ENCODE results near the gene AGBL1. TPM values are rescaled to one million over a fixed set of nuclear protein-coding genes. Genes with fewer than 3 reads are reported as not detected.

Gene AGBL1
- polyA plus RNA-seq, 1 donor (not counting 4 experiments of a cell fraction or from before 2014, with no cell fraction given): not detected

DNA sequence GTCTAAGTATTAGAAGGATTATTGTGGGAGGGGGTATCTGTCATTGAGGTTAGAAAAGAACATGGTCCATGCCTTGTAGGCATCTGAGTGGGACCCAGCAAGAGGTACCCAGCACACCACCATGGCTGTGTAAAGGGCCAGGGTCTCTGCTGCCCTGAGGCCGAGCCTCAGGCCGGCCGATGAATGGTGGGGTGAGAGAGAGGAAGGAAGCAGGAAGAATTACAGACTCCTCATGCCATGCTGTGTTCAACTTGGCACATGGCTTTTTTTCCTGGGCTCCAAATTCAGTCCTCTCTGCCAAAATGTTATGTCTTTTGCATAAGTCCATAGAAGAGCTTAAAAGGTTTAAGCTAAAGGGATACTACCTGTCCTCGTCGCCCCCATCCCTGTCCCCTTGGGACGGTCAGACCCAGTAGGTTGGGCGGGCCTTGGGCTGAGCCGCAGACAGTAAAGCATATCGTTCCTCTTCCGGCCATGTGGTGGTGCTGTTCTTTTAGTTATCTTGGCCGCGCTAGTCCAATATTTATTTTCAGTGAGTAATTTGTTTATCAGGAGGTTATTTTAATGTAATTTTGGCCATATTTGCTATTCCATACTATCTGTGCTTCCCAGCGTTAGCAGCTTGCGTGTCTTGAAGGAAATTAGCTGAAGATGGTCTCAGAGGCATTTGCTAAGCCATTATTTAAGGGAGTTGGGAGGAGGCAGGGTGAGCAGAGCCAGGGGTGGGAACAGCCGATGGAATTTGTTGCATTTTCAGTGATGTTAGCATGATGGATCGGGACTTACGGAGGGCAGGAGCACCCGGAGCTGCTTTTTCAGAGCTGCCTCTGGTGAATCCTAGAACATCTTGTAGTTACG lies 152.4 kb downstream of the AGBL1 start:
- dilution Hi-C loops (cut with MboI; ENCODE audit: extremely low pct_ligation_motif_present, low sequenced_read_pairs): no loop called here
- no peak for TF ChIP-seq EZH2 (IDR thresholded peaks at IDR 0.05; ENCODE audit: low read length)
- TF ChIP-seq, protein P1, sequence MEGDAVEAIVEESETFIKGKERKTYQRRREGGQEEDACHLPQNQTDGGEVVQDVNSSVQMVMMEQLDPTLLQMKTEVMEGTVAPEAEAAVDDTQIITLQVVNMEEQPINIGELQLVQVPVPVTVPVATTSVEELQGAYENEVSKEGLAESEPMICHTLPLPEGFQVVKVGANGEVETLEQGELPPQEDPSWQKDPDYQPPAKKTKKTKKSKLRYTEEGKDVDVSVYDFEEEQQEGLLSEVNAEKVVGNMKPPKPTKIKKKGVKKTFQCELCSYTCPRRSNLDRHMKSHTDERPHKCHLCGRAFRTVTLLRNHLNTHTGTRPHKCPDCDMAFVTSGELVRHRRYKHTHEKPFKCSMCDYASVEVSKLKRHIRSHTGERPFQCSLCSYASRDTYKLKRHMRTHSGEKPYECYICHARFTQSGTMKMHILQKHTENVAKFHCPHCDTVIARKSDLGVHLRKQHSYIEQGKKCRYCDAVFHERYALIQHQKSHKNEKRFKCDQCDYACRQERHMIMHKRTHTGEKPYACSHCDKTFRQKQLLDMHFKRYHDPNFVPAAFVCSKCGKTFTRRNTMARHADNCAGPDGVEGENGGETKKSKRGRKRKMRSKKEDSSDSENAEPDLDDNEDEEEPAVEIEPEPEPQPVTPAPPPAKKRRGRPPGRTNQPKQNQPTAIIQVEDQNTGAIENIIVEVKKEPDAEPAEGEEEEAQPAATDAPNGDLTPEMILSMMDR (optimal IDR thresholded peaks at IDR 0.05 in 1 of 3, IDR thresholded peaks at IDR 0.05 in 1 of 3, conservative IDR thresholded peaks at IDR 0.05 in 1 of 3; ENCODE audit: extremely low read depth in 1 of 3, insufficient read depth in 2 of 3, low read length in 3 of 3): peak; percentile 63 to 86 (median 69)
- H3K9me1 ChIP-seq (ENCODE audit: control insufficient read depth, extremely low read depth, insufficient read depth, low read length): no peaks in the 10 kb centered on the region
- peak overlapping the region in 1 of 3 experiments; percentile 11 for H3K4me3 ChIP-seq (ENCODE audit: control insufficient read depth in 2 of 3, extremely low read depth in 1 of 3, insufficient read depth in 2 of 3, low read depth in 1 of 3, low read length in 3 of 3)
- peak overlapping the region; percentile 50 for H3K4me2 ChIP-seq (ENCODE audit: control insufficient read depth, extremely low read depth, insufficient read depth, low read depth, low read length)
- FAIRE-seq (no peak), DNase-seq (ENCODE audit: low read depth, low spot score) (no peak)
- peaks cover 4% of the 10 kb centered on the region for H3K4me1 ChIP-seq (ENCODE audit: control insufficient read depth, extremely low read depth, insufficient read depth, low read length)
- H3K27me3 ChIP-seq (ENCODE audit: control insufficient read depth, extremely low read depth, insufficient read depth, low read length): no peaks in the 10 kb centered on the region
- no peaks in the 10 kb centered on the region for H3K36me3 ChIP-seq (ENCODE audit: control insufficient read depth in 2 of 2, extremely low read depth in 1 of 2, insufficient read depth in 2 of 2, low read length in 2 of 2)
- H3K9ac ChIP-seq (ENCODE audit: control insufficient read depth, extremely low read depth, insufficient read depth, low read length): no peak overlapping the region
- H2AFZ ChIP-seq (ENCODE audit: control insufficient read depth, low read length): peak overlapping the region; percentile 29
- H3K27ac ChIP-seq (ENCODE audit: control insufficient read depth, insufficient read depth, low read length): no peak overlapping the region
- no peaks in the 10 kb centered on the region for H3K79me2 ChIP-seq (ENCODE audit: control insufficient read depth, insufficient read depth, low read length)
- H3K9me3 ChIP-seq (ENCODE audit: control insufficient read depth, low read depth, low read length): no peaks in the 10 kb centered on the region
- H4K20me1 ChIP-seq (ENCODE audit: control insufficient read depth, extremely low read depth, insufficient read depth, low read length): no peaks in the 10 kb centered on the region

DNA sequence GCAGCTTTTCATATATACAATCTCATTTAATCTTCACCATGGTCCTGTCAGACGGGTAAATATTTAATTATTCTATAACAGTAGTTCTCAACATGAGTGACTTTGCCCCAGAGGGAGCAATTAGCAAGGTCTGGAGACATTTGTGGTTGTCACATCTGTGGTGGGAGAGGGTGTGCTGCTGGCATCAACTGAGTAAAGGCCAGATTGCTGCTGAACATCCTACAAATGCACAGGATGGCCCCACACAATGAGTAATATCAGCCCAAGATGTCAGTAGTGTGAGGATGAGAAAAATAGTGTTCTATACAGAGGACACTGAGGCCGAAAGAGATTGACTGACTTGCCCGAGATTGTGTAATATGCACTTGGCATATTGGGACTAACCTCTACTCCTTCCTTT lies 156.0 kb downstream of the AGBL1 start:
- Histone ChIP-seq H3K27ac (ENCODE audit: control insufficient read depth, insufficient read depth, low read length) (no peak overlapping the region), H3K36me3 (ENCODE audit: control insufficient read depth in 2 of 2, extremely low read depth in 1 of 2, insufficient read depth in 2 of 2, low read length in 2 of 2) (no peaks in the 10 kb centered on the region), H2AFZ (ENCODE audit: control insufficient read depth, low read length) (no peak overlapping the region), H3K79me2 (ENCODE audit: control insufficient read depth, insufficient read depth, low read length) (no peaks in the 10 kb centered on the region), H3K4me1 (ENCODE audit: control insufficient read depth, extremely low read depth, insufficient read depth, low read length) (peaks cover 4% of the 10 kb centered on the region), H3K4me3 (ENCODE audit: control insufficient read depth in 2 of 3, extremely low read depth in 1 of 3, insufficient read depth in 2 of 3, low read depth in 1 of 3, low read length in 3 of 3) (no peak overlapping the region), H3K9me1 (ENCODE audit: control insufficient read depth, extremely low read depth, insufficient read depth, low read length) (no peaks in the 10 kb centered on the region), H3K4me2 (ENCODE audit: control insufficient read depth, extremely low read depth, insufficient read depth, low read depth, low read length) (no peak overlapping the region), H3K27me3 (ENCODE audit: control insufficient read depth, extremely low read depth, insufficient read depth, low read length) (no peaks in the 10 kb centered on the region), H3K9ac (ENCODE audit: control insufficient read depth, extremely low read depth, insufficient read depth, low read length) (no peak overlapping the region), H3K9me3 (ENCODE audit: control insufficient read depth, low read depth, low read length) (no peaks in the 10 kb centered on the region), H4K20me1 (ENCODE audit: control insufficient read depth, extremely low read depth, insufficient read depth, low read length) (no peaks in the 10 kb centered on the region)
- no peak for TF ChIP-seq EZH2 (IDR thresholded peaks at IDR 0.05; ENCODE audit: low read length)
- TF ChIP-seq, protein P1 (optimal IDR thresholded peaks at IDR 0.05 in 1 of 3, IDR thresholded peaks at IDR 0.05 in 1 of 3, conservative IDR thresholded peaks at IDR 0.05 in 1 of 3; ENCODE audit: extremely low read depth in 1 of 3, insufficient read depth in 2 of 3, low read length in 3 of 3): no peak
- dilution Hi-C loops (cut with MboI; ENCODE audit: extremely low pct_ligation_motif_present, low sequenced_read_pairs): no loop called here
- DNase-seq (ENCODE audit: low read depth, low spot score) (no peak), FAIRE-seq (no peak)
